ENCODE measurements around the gene NUP214. TPM values are rescaled to one million over a fixed set of nuclear protein-coding genes. Genes with fewer than 3 reads are reported as not detected.
"Not testable (repeated sequence)": the region's sequence is repeated elsewhere in the genome, so short reads cannot be mapped to it uniquely, and the experiment has no call there.

Gene NUP214
- total and polyA plus RNA-seq, 2 of the 4 experiments (the other 2 are of a cell fraction) = 7.9 to 13.4 TPM

GRCh38 chr9:131211920-131212319 lies 86.5 kb downstream of the NUP214 start:
- peaks cover 17% of the 10 kb centered on the region for H3K36me3 ChIP-seq (ENCODE audit: control insufficient read depth, insufficient read depth, low read length)
- ATAC-seq (ENCODE audit: low read depth); H2BK20ac ChIP-seq (ENCODE audit: low read depth, low read length); H3K56ac ChIP-seq (ENCODE audit: extremely low read depth, insufficient read depth, low read length); H2AK5ac ChIP-seq (ENCODE audit: low read depth, low read length); H3K27me3 ChIP-seq (ENCODE audit: control insufficient read depth, insufficient read depth, low read length); H4K20me1 ChIP-seq (ENCODE audit: insufficient read depth, low read length); H4K91ac ChIP-seq (ENCODE audit: insufficient read depth, low read depth, low read length); H2AK9ac ChIP-seq (replicated peaks; ENCODE audit: low read depth, low read length, poor library complexity); H2AFZ ChIP-seq (replicated peaks; ENCODE audit: low read length, poor library complexity); CTCF ChIA-PET; H3K4me1 ChIP-seq (ENCODE audit: control insufficient read depth, insufficient read depth, low read length); H3K27ac ChIP-seq (ENCODE audit: insufficient read depth, low read length); intact Hi-C loops (cut with micrococcal nuclease); H4K8ac ChIP-seq (ENCODE audit: low read depth in 2 of 2, low read length in 2 of 2); H2BK15ac ChIP-seq (ENCODE audit: low read depth, low read length); H3K4me3 ChIP-seq (ENCODE audit: insufficient read depth, low read depth, low read length); H3K9me1 ChIP-seq (ENCODE audit: insufficient read depth, low read length); in situ Hi-C loops (cut with MboI; ENCODE audit: low sequenced_read_pairs); H3K18ac ChIP-seq (ENCODE audit: low read depth, low read length); H3K14ac ChIP-seq (replicated peaks; ENCODE audit: low read depth, low read length); DNase-seq; dilution Hi-C loops (cut with HindIII; ENCODE audit: low sequenced_read_pairs, unreplicated experiment); H2BK5ac ChIP-seq (ENCODE audit: low read depth, low read length, poor library complexity, severe bottlenecking); H2BK120ac ChIP-seq (ENCODE audit: low read depth, low read length); H3K9ac ChIP-seq (ENCODE audit: low read depth, low read length); H3K9me3 ChIP-seq (ENCODE audit: control insufficient read depth, insufficient read depth, low read length); H3K4ac ChIP-seq (ENCODE audit: low read depth, low read length); H3K23ac ChIP-seq (ENCODE audit: low read depth, low read length); BruUV-seq (replicated peaks); POLR2A ChIA-PET (ENCODE audit: unreplicated experiment); H4K5ac ChIP-seq (ENCODE audit: low read depth, low read length); H3K4me2 ChIP-seq (ENCODE audit: low read depth, low read length); H3K79me1 ChIP-seq (ENCODE audit: low read depth in 1 of 2, low read length in 2 of 2): not testable (repeated sequence)
- WGBS, 2 experiments (ENCODE audit: extremely low coverage in 2 of 2, insufficient read length in 1 of 2) = 100% methylated on average over 1 of the region's 4 CpGs; no CpG with 5 or more reads in 1 of the 2 experiments
